ENCODE results near the gene KRTAP3-2.

DNA sequence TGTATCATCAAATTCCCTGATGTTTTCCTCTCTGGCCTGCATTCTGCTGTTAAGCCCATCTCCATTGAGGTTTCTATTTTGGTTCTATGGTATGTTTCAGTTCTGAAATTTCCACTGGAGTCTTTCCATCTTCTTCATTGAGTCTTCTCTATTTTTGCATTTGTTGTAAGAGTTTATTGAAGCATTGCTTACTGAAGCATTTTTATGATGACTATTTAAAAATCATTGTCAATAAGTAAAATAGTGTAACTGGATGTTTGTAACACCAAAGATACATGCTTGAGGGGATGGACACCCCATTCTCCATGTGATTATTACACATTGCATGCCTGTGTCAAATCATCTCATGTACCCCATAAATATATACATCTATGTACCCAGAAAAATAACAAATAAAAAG is 24.2 kb downstream of the KRTAP3-2 start:
- TF ChIP-seq JUND (IDR thresholded peaks at IDR 0.05) (no peak), ZNF274 (IDR thresholded peaks at IDR 0.05; ENCODE audit: low read depth, low read length) (no peak), POLR2A (IDR thresholded peaks at IDR 0.05; ENCODE audit: borderline replicate concordance, extremely low read depth, insufficient read depth, insufficient read length) (no peak), EZH2 (IDR thresholded peaks at IDR 0.05) (no peak)
- TF ChIP-seq, protein P1, sequence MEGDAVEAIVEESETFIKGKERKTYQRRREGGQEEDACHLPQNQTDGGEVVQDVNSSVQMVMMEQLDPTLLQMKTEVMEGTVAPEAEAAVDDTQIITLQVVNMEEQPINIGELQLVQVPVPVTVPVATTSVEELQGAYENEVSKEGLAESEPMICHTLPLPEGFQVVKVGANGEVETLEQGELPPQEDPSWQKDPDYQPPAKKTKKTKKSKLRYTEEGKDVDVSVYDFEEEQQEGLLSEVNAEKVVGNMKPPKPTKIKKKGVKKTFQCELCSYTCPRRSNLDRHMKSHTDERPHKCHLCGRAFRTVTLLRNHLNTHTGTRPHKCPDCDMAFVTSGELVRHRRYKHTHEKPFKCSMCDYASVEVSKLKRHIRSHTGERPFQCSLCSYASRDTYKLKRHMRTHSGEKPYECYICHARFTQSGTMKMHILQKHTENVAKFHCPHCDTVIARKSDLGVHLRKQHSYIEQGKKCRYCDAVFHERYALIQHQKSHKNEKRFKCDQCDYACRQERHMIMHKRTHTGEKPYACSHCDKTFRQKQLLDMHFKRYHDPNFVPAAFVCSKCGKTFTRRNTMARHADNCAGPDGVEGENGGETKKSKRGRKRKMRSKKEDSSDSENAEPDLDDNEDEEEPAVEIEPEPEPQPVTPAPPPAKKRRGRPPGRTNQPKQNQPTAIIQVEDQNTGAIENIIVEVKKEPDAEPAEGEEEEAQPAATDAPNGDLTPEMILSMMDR (IDR thresholded peaks at IDR 0.05 in 2 of 3, conservative IDR thresholded peaks at IDR 0.05 in 1 of 3; ENCODE audit: borderline replicate concordance in 1 of 3, insufficient read depth in 1 of 3, low read depth in 2 of 3, low read length in 2 of 3): no peak

Measured in HCT116 (cell line).